ENCODE measurements around the gene TNNT1. TPM values are rescaled to one million over a fixed set of nuclear protein-coding genes. Genes with fewer than 3 reads are reported as not detected.

TNNT1 gene
- total and polyA plus RNA-seq, 2 donors (not counting 3 experiments of a cell fraction or from before 2014, with no cell fraction given) = 0.22 to 0.51 TPM

DNA sequence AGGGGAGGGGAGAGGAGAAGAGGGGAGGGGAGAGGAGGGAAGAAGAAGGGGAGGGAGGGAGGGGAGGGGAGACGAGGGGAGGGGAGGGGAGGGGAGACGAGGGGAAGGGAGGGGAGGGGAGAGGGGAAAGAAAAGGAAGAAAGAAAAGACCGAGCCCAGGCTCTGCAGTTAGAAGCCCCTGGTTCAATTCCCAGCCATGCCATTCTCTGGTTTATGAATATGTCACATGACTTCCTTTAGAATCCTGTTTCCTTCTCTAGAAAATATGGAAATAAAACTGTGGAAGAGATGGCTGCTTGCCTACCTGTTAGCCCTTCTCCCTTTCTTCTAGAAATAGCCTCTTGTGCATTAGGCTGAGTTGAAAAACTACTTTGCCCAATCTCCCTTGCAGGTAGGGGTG lies 14.3 kb downstream of the TNNT1 start:
- intact Hi-C loops (cut with micrococcal nuclease) = loop anchor here (10.0 kb wide), 1 partner anchor 460 kb away; no protein-coding TSS in a partner anchor

More for the DNA sequence above, 14.3 kb downstream of the TNNT1 start:
- dilution Hi-C loops (cut with MboI; ENCODE audit: extremely low pct_ligation_motif_present, low sequenced_read_pairs) = no loop called here
- H3K27me3 ChIP-seq (ENCODE audit: control insufficient read depth in 2 of 2, insufficient read depth in 2 of 2, low read length in 2 of 2) = peaks cover 0 to 4% of the 10 kb centered on the region in 2 experiments
- TF ChIP-seq FOS (IDR thresholded peaks at IDR 0.05; ENCODE audit: borderline replicate concordance, insufficient read depth, low read length) (no peak), JUN (IDR thresholded peaks at IDR 0.05; ENCODE audit: borderline replicate concordance, insufficient read depth, insufficient read length, low read depth) (no peak), GATA2 (IDR thresholded peaks at IDR 0.05; ENCODE audit: insufficient read depth, insufficient read length, low read depth, low read length) (no peak), MYC (IDR thresholded peaks at IDR 0.05; ENCODE audit: low read depth, low read length) (no peak), POLR2AphosphoS5 (IDR thresholded peaks at IDR 0.05; ENCODE audit: insufficient read depth, low read depth, low read length) (no peak), EZH2 (IDR thresholded peaks at IDR 0.05; ENCODE audit: borderline replicate concordance, low read depth, low read length, severe bottlenecking) (no peak), POLR2A (IDR thresholded peaks at IDR 0.05; ENCODE audit: low read depth, low read length) (no peak)
- TF ChIP-seq, protein P1, sequence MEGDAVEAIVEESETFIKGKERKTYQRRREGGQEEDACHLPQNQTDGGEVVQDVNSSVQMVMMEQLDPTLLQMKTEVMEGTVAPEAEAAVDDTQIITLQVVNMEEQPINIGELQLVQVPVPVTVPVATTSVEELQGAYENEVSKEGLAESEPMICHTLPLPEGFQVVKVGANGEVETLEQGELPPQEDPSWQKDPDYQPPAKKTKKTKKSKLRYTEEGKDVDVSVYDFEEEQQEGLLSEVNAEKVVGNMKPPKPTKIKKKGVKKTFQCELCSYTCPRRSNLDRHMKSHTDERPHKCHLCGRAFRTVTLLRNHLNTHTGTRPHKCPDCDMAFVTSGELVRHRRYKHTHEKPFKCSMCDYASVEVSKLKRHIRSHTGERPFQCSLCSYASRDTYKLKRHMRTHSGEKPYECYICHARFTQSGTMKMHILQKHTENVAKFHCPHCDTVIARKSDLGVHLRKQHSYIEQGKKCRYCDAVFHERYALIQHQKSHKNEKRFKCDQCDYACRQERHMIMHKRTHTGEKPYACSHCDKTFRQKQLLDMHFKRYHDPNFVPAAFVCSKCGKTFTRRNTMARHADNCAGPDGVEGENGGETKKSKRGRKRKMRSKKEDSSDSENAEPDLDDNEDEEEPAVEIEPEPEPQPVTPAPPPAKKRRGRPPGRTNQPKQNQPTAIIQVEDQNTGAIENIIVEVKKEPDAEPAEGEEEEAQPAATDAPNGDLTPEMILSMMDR (IDR thresholded peaks at IDR 0.05; ENCODE audit: extremely low read depth in 1 of 2, insufficient read depth in 1 of 2, low read depth in 1 of 2, low read length in 2 of 2) = no peak
- TF ChIP-seq, protein P2, sequence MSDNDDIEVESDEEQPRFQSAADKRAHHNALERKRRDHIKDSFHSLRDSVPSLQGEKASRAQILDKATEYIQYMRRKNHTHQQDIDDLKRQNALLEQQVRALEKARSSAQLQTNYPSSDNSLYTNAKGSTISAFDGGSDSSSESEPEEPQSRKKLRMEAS (IDR thresholded peaks at IDR 0.05; ENCODE audit: insufficient read depth, insufficient read length) = no peak
- H3K9me1 ChIP-seq (replicated peaks; ENCODE audit: control insufficient read depth, extremely low read depth, insufficient read depth, low read length) = no peaks in the 10 kb centered on the region
- CTCF ChIA-PET = interaction anchor here (2.8 kb wide), 1 partner anchor 254 kb away, joined by 24 read pairs; no protein-coding TSS in a partner anchor
- H3K4me2 ChIP-seq (ENCODE audit: insufficient read depth, low read length) = no peak overlapping the region
- no peaks in the 10 kb centered on the region for H3K9me3 ChIP-seq (replicated peaks; ENCODE audit: control insufficient read depth, insufficient read depth, low read length)
- no peaks in the 10 kb centered on the region for H3K36me3 ChIP-seq (ENCODE audit: control insufficient read depth in 2 of 2, extremely low read depth in 1 of 2, insufficient read depth in 2 of 2, low read length in 2 of 2)
- no TSS peak for BruUV-seq (replicated peaks)
- H4K20me1 ChIP-seq (replicated peaks; ENCODE audit: control insufficient read depth, extremely low read depth, insufficient read depth, low read length) = no peaks in the 10 kb centered on the region
- H3K79me2 ChIP-seq (ENCODE audit: control insufficient read depth, insufficient read depth, low read length) = no peaks in the 10 kb centered on the region
- FAIRE-seq (no peak), DNase-seq (ENCODE audit: low read depth, low spot score) (no peak)
- no peak overlapping the region for H2AFZ ChIP-seq (ENCODE audit: low read depth, low read length)
- no peak overlapping the region for H3K4me3 ChIP-seq (replicated peaks in 1 of 3; ENCODE audit: insufficient read depth in 1 of 3, low read depth in 1 of 3, low read length in 3 of 3)
- no peak overlapping the region for H3K27ac ChIP-seq (ENCODE audit: insufficient read depth, low read depth, low read length)
- no peaks in the 10 kb centered on the region for H3K4me1 ChIP-seq (ENCODE audit: control insufficient read depth, extremely low read depth, insufficient read depth, low read length)
- no peak overlapping the region for H3K9ac ChIP-seq (replicated peaks; ENCODE audit: extremely low read depth, insufficient read depth, low read length)
- POLR2A ChIA-PET = no interaction called here
